H9 (cell line): ENCODE results near the gene SIRT6. TPM values are rescaled to one million over a fixed set of nuclear protein-coding genes. Genes with fewer than 3 reads are reported as not detected.

Experiments used
- DNase-seq: peaks from one replicate; pipeline ENCODE4 v3.0.0-alpha.2; 2017
- H2AFZ ChIP-seq: one replicate; pipeline ENCODE4 v1.6.1; 2013; ENCODE audit warnings: mild to moderate bottlenecking, low read length, control low read depth, moderate library complexity
- H2AK5ac ChIP-seq: 2 replicates; pipeline ENCODE4 v1.6.1; 2013; ENCODE audit warnings: low read length, control low read depth, mixed read lengths; ENCODE audit not compliant: insufficient read length
- H2BK120ac ChIP-seq: one replicate; pipeline ENCODE4 v1.6.1; 2013; ENCODE audit warnings: low read depth, mild to moderate bottlenecking, low read length, control low read depth, inconsistent platforms; ENCODE audit not compliant: poor library complexity, severe bottlenecking
- H2BK12ac ChIP-seq: 2 replicates; pipeline ENCODE4 v1.6.1; 2013; ENCODE audit warnings: low read length, control low read depth, mixed read lengths, low read depth; ENCODE audit not compliant: insufficient read length
- H2BK15ac ChIP-seq: 2 replicates; pipeline ENCODE4 v1.6.1; 2013; ENCODE audit warnings: low read depth, low read length, control low read depth
- H2BK20ac ChIP-seq: one replicate; pipeline ENCODE4 v1.6.1; 2013; ENCODE audit warnings: low read depth, mild to moderate bottlenecking, low read length, control low read depth, inconsistent platforms; ENCODE audit not compliant: poor library complexity, severe bottlenecking
- H2BK5ac ChIP-seq: 2 replicates; pipeline ENCODE4 v1.6.1; 2013; ENCODE audit warnings: low read length, control low read depth, mixed read lengths; ENCODE audit not compliant: insufficient read length
- H3K14ac ChIP-seq: 2 replicates; pipeline ENCODE4 v1.6.1; 2013; ENCODE audit warnings: low read length, control low read depth; ENCODE audit not compliant: insufficient read depth
- H3K18ac ChIP-seq: 2 replicates; pipeline ENCODE4 v1.6.1; 2013; ENCODE audit warnings: low read depth, mild to moderate bottlenecking, mixed read lengths, low read length, control low read depth; ENCODE audit not compliant: insufficient read length
- H3K23ac ChIP-seq: 2 replicates; pipeline ENCODE4 v1.6.1; 2013; ENCODE audit warnings: low read length, control low read depth, mixed read lengths, low read depth; ENCODE audit not compliant: insufficient read length
- H3K23me2 ChIP-seq: 2 replicates; pipeline ENCODE4 v1.6.1; 2013; ENCODE audit warnings: low read depth, mild to moderate bottlenecking, mixed read lengths, low read length, control low read depth; ENCODE audit not compliant: insufficient read length, poor library complexity, severe bottlenecking
- H3K27ac ChIP-seq: 2 replicates; pipeline ENCODE4 v1.5.1; 2013; ENCODE audit warnings: low read length, control low read depth, mixed read lengths, low read depth; ENCODE audit not compliant: insufficient read length
- H3K27me3 ChIP-seq: 2 replicates; pipeline ENCODE4 v1.6.1; 2013; ENCODE audit warnings: low read length, control low read depth, inconsistent platforms; ENCODE audit not compliant: insufficient read depth
- H3K4ac ChIP-seq: 2 replicates; pipeline ENCODE4 v1.6.1; 2013; ENCODE audit warnings: low read depth, mild to moderate bottlenecking, control low read depth, inconsistent platforms, low read length, moderate library complexity
- H3K4me1 ChIP-seq: 2 replicates; pipeline ENCODE4 v1.6.1; 2013; ENCODE audit warnings: low read length, control low read depth, inconsistent platforms; ENCODE audit not compliant: insufficient read depth
- H3K4me2 ChIP-seq: 2 replicates; pipeline ENCODE4 v1.6.1; 2013; ENCODE audit warnings: low read length, control low read depth, mixed read lengths; ENCODE audit not compliant: insufficient read length, insufficient read depth
- H3K56ac ChIP-seq: 2 replicates; pipeline ENCODE4 v1.6.1; 2013; ENCODE audit warnings: low read depth, mild to moderate bottlenecking, mixed read lengths, low read length, control low read depth; ENCODE audit not compliant: insufficient read length
- H3K79me1 ChIP-seq: 2 replicates; pipeline ENCODE4 v1.6.1; 2013; ENCODE audit warnings: low read depth, mild to moderate bottlenecking, moderate library complexity, low read length, control low read depth, inconsistent platforms; ENCODE audit not compliant: insufficient read depth, poor library complexity, severe bottlenecking
- H3K79me2 ChIP-seq: 2 replicates; pipeline ENCODE4 v1.6.1; 2013; ENCODE audit warnings: low read length, control low read depth, inconsistent platforms; ENCODE audit not compliant: insufficient read depth
- H3K9ac ChIP-seq: 2 replicates; pipeline ENCODE4 v1.6.1; 2013; ENCODE audit warnings: low read length, control low read depth, mixed read lengths; ENCODE audit not compliant: insufficient read length; ENCODE audit errors: extremely low read depth
- H3K9me3 ChIP-seq: one replicate; pipeline ENCODE4 v1.6.1; 2013; ENCODE audit warnings: low read depth, low read length, inconsistent platforms; ENCODE audit not compliant: control insufficient read depth
- H3T11ph ChIP-seq: one replicate; pipeline ENCODE4 v1.6.1; 2013; ENCODE audit warnings: mild to moderate bottlenecking, low read length, control low read depth, inconsistent platforms
- H4K20me1 ChIP-seq: one replicate; pipeline ENCODE4 v1.6.1; 2013; ENCODE audit not compliant: control insufficient read depth, insufficient read length, insufficient read depth
- H4K5ac ChIP-seq: 2 replicates; pipeline ENCODE4 v1.6.1; 2013; ENCODE audit warnings: low read depth, mild to moderate bottlenecking, mixed read lengths, low read length, control low read depth; ENCODE audit not compliant: insufficient read length
- H4K8ac ChIP-seq: replicated peaks from 2 replicates; pipeline ENCODE4 v1.6.1; 2013; ENCODE audit warnings: low read length, control low read depth, mixed read lengths, low read depth; ENCODE audit not compliant: insufficient read length
- H4K91ac ChIP-seq: 2 replicates; pipeline ENCODE4 v1.6.1; 2013; ENCODE audit warnings: low read depth, mild to moderate bottlenecking, moderate library complexity, mixed read lengths, low read length, control low read depth; ENCODE audit not compliant: insufficient read length
- H3K27ac Mint-ChIP-seq, 3 experiments: 2 replicates in 2 of 3; 3 replicates in 1 of 3; pipeline ENCODE4 v1.8.0; 2020 to 2021; ENCODE audit warnings: mixed read lengths in 3 of 3, mild to moderate bottlenecking in 1 of 3, moderate library complexity in 1 of 3
- H3K27me3 Mint-ChIP-seq: 2 replicates; pipeline ENCODE4 v1.8.0; 2021; ENCODE audit warnings: low read depth, mild to moderate bottlenecking, moderate library complexity, mixed read lengths
- H3K36me3 Mint-ChIP-seq, 3 experiments: 2 replicates in 2 of 3; 3 replicates in 1 of 3; pipeline ENCODE4 v1.8.0; 2020 to 2021; ENCODE audit warnings: low read depth in 3 of 3, mixed read lengths in 3 of 3; ENCODE audit not compliant: insufficient read depth in 1 of 3
- H3K4me1 Mint-ChIP-seq, 2 experiments: 2 replicates each; pipeline ENCODE4 v1.8.0; 2020; ENCODE audit warnings: mixed read lengths in 2 of 2
- H3K4me3 Mint-ChIP-seq, 2 experiments: 2 replicates in 1 of 2; 3 replicates in 1 of 2; pipeline ENCODE4 v1.8.0; 2020 to 2021; ENCODE audit warnings: mild to moderate bottlenecking in 2 of 2, mixed read lengths in 2 of 2, moderate library complexity in 1 of 2
- H3K9me3 Mint-ChIP-seq, 2 experiments: 2 replicates in 1 of 2; 3 replicates in 1 of 2; pipeline ENCODE4 v1.8.0; 2020; ENCODE audit warnings: mild to moderate bottlenecking in 2 of 2, mixed read lengths in 2 of 2, moderate library complexity in 1 of 2
- CTCF ChIP-seq: fragments of 200-600 bp; sonication (generic); conservative IDR thresholded peaks from 3 replicates; pipeline ENCODE4 v1.8.0; 2021; ENCODE audit warnings: antibody characterized with exemption, mild to moderate bottlenecking
- WGBS: extraction: QIAGEN DNeasy Blood & Tissue Kit; methylation state at CpG from one replicate; pipeline ENCODE4 v1.1.7; 2013; ENCODE audit warnings: missing lambda C conversion rate, low lambda C conversion rate, mixed read lengths; ENCODE audit not compliant: insufficient read length; ENCODE audit errors: extremely low coverage; 5-methylcytosine and 5-hydroxymethylcytosine counted together
- total RNA-seq: library from RNA; stranded (reverse); gene quantifications from 2 replicates; pipeline ENCODE4 v1.2.1, GENCODE V29; 2021

The SIRT6 gene
- total RNA-seq, 1 experiment from 2014 or later: 24.9 TPM

GRCh38 chr19:4210166-4210731, 27.9 kb upstream of the SIRT6 start:
- Mint-ChIP-seq H3K4me1 (peaks cover 4 to 13% of the 10 kb centered on the region in 2 experiments), H3K36me3 (peaks cover 0 to 2% (median 0%) of the 10 kb centered on the region in 3 experiments; a peak in 2 of 7 replicates), H3K4me3 (no peak overlapping the region), H3K9me3 (no peaks in the 10 kb centered on the region), H3K27me3 (peaks cover 12% of the 10 kb centered on the region), H3K27ac (no peak overlapping the region)
- Histone ChIP-seq H3K23me2 (no peaks in the 10 kb centered on the region), H2BK12ac (no peak overlapping the region), H3K9ac (no peak overlapping the region), H3T11ph (no peak overlapping the region), H3K9me3 (no peaks in the 10 kb centered on the region), H3K79me1 (no peaks in the 10 kb centered on the region), H3K14ac (no peak overlapping the region), H3K18ac (no peak overlapping the region), H2BK5ac (no peak overlapping the region), H4K5ac (no peak overlapping the region), H3K27ac (no peak overlapping the region), H3K79me2 (no peaks in the 10 kb centered on the region), H2AFZ (no peak overlapping the region), H3K23ac (no peak overlapping the region), H4K8ac (no peak overlapping the region), H2BK120ac (no peak overlapping the region), H3K56ac (no peak overlapping the region), H3K27me3 (no peaks in the 10 kb centered on the region), H2BK15ac (no peak overlapping the region), H2BK20ac (no peak overlapping the region), H3K4me2 (no peak overlapping the region), H3K4me1 (no peaks in the 10 kb centered on the region), H4K20me1 (no peaks in the 10 kb centered on the region), H4K91ac (no peak overlapping the region), H3K4ac (no peak overlapping the region), H2AK5ac (no peak overlapping the region)
- WGBS: no CpG with 5 or more reads among the region's 15 CpGs
- DNase-seq: no peak
- no peak for TF ChIP-seq CTCF
